Endodermal cell (in vitro differentiated cells): Measurements from ENCODE around the gene GPC6. TPM values are rescaled to one million over a fixed set of nuclear protein-coding genes. Genes with fewer than 3 reads are reported as not detected.

Source experiments
- DNase-seq: peaks from one replicate; pipeline ENCODE4 v3.0.0-alpha.2; 2017
- H3K27ac ChIP-seq: 2 replicates; pipeline ENCODE4 v1.5.1; 2013; ENCODE audit warnings: mild to moderate bottlenecking, low read depth, low read length, moderate library complexity
- H3K27me3 ChIP-seq: 2 replicates; pipeline ENCODE4 v1.6.1; 2013; ENCODE audit warnings: mild to moderate bottlenecking, low read length, moderate library complexity; ENCODE audit not compliant: insufficient read depth, control insufficient read depth, poor library complexity, severe bottlenecking
- H3K36me3 ChIP-seq: 2 replicates; pipeline ENCODE4 v1.7.0; 2013; ENCODE audit warnings: mild to moderate bottlenecking, low read length, moderate library complexity; ENCODE audit not compliant: control insufficient read depth, insufficient read depth
- H3K4me1 ChIP-seq: one replicate; pipeline ENCODE4 v1.7.0; 2013; ENCODE audit warnings: low read length; ENCODE audit not compliant: control insufficient read depth, insufficient read depth
- H3K4me3 ChIP-seq: 2 replicates; pipeline ENCODE4 v1.5.1; 2013; ENCODE audit warnings: mild to moderate bottlenecking, low read length, moderate library complexity
- H3K9ac ChIP-seq: 2 replicates; pipeline ENCODE4 v1.6.1; 2013; ENCODE audit warnings: mild to moderate bottlenecking, low read length, moderate library complexity; ENCODE audit not compliant: poor library complexity, severe bottlenecking; ENCODE audit errors: extremely low read depth
- H3K9me3 ChIP-seq: 2 replicates; pipeline ENCODE4 v1.6.1; 2013; ENCODE audit warnings: mild to moderate bottlenecking, low read length, moderate library complexity; ENCODE audit not compliant: control insufficient read depth
- H3K27ac Mint-ChIP-seq: 2 replicates; pipeline ENCODE4 v1.8.0; 2020; ENCODE audit warnings: mixed read lengths
- H3K27me3 Mint-ChIP-seq: 2 replicates; pipeline ENCODE4 v1.8.0; 2021; ENCODE audit warnings: mild to moderate bottlenecking, mixed read lengths; ENCODE audit not compliant: insufficient read depth
- H3K36me3 Mint-ChIP-seq: 2 replicates; pipeline ENCODE4 v1.8.0; 2020; ENCODE audit warnings: low read depth, mixed read lengths
- H3K4me1 Mint-ChIP-seq: 2 replicates; pipeline ENCODE4 v1.8.0; 2020; ENCODE audit warnings: mixed read lengths
- H3K4me3 Mint-ChIP-seq: 2 replicates; pipeline ENCODE4 v1.8.0; 2020; ENCODE audit warnings: mild to moderate bottlenecking, moderate library complexity, mixed read lengths
- H3K9me3 Mint-ChIP-seq: 2 replicates; pipeline ENCODE4 v1.8.0; 2020; ENCODE audit warnings: mild to moderate bottlenecking, mixed read lengths
- WGBS, 2 experiments: methylation state at CpG; one replicate each; pipeline versions ENCODE4 v1.1.5 to v1.1.7; 2013; ENCODE audit warnings: missing lambda C conversion rate in 2 of 2, mixed read lengths in 1 of 2; ENCODE audit not compliant: insufficient coverage in 1 of 2, insufficient read length in 1 of 2; 5-methylcytosine and 5-hydroxymethylcytosine counted together
- long read RNA-seq, 4 experiments: library from polyadenylated mRNA in 2 of 4; library from RNA in 1 of 4; library from capped mRNA in 1 of 4; stranded (forward) in 3 of 4; unstranded in 1 of 4; transcript quantifications; one replicate each; pipeline ENCODE4 v2.0.0, GENCODE V29; 2020 to 2021; ENCODE audit warnings: inconsistent platforms in 1 of 4
- polyA plus RNA-seq, 2 experiments: library from polyadenylated mRNA; stranded (reverse); fragments of 50-300 nt; gene quantifications; one replicate each; pipeline ENCODE4 v1.2.3, GENCODE V29; 2013
- total RNA-seq, 2 donors: library from RNA; stranded (reverse); fragmentation: NEBNext Ultra II Directional in 1 of 2; extraction: Animal tissue kit (Norgen Biotek cat#: 25700) in 1 of 2; gene quantifications; 2 replicates in 1 of 2; 3 replicates in 1 of 2; pipeline ENCODE4 v1.2.1, GENCODE V29; 2021
- TF ChIP-seq, protein P1 (sequence below): fragments of 200-600 bp; sonication (generic); conservative IDR thresholded peaks from 2 replicates; pipeline ENCODE4 v1.5.0; 2021; ENCODE audit warnings: antibody characterized with exemption, mild to moderate bottlenecking

The GPC6 gene
- total RNA-seq: 10 to 100 TPM; 69.6 to 80.4 TPM
- polyA plus RNA-seq (2013, experiment 1 of 2): 33.2 TPM
- 36.2 TPM for polyA plus RNA-seq (2013, experiment 2 of 2)
- long read RNA-seq, experiment 1, partial matches to known transcripts: 1 of 21 reads
- long read RNA-seq, experiment 1, other reads (novel, unspliced or antisense): 19 of 21 reads
- long read RNA-seq, experiment 2, transcript GPC6-202 (5 exons, 792 nt): major isoform, 7 of 116 reads
- long read RNA-seq, experiment 2, partial matches to known transcripts: 38 of 116 reads
- long read RNA-seq, experiment 2, other reads (novel, unspliced or antisense): 71 of 116 reads
- long read RNA-seq, experiment 3, partial matches to known transcripts: 4 of 29 reads
- long read RNA-seq, experiment 3, other reads (novel, unspliced or antisense): 24 of 29 reads
- long read RNA-seq, experiment 4, partial matches to known transcripts: 0 of 7 reads
- long read RNA-seq, experiment 4, other reads (novel, unspliced or antisense): 7 of 7 reads

DNA sequence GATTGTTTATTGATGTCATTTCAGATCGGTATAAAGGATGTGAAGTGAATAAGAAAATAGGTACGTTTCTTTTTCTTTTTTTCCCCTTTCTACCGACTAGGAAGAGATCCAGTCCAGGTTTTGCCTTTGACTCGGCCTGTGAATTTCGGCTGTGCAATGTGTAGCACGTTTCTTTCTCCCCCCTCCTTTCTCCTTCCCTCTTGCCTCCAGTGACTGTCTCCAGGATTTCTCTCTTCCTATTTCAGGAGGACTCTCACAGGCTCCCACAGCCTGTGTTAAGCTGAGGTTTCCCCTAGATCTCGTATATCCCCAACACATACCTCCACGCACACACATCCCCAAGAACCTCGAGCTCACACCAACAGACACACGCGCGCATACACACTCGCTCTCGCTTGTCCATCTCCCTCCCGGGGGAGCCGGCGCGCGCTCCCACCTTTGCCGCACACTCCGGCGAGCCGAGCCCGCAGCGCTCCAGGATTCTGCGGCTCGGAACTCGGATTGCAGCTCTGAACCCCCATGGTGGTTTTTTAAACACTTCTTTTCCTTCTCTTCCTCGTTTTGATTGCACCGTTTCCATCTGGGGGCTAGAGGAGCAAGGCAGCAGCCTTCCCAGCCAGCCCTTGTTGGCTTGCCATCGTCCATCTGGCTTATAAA, at the start of gene GPC6:
GPC6 (plus strand) TSS at position 185 of the 657 bp plus-strand sequence.
- no peaks in the 10 kb centered on the region for H3K27me3 Mint-ChIP-seq
- no peaks in the 10 kb centered on the region for H3K27me3 ChIP-seq
- H3K4me1 ChIP-seq: peaks cover 15% of the 10 kb centered on the region
- TF ChIP-seq, protein P1, sequence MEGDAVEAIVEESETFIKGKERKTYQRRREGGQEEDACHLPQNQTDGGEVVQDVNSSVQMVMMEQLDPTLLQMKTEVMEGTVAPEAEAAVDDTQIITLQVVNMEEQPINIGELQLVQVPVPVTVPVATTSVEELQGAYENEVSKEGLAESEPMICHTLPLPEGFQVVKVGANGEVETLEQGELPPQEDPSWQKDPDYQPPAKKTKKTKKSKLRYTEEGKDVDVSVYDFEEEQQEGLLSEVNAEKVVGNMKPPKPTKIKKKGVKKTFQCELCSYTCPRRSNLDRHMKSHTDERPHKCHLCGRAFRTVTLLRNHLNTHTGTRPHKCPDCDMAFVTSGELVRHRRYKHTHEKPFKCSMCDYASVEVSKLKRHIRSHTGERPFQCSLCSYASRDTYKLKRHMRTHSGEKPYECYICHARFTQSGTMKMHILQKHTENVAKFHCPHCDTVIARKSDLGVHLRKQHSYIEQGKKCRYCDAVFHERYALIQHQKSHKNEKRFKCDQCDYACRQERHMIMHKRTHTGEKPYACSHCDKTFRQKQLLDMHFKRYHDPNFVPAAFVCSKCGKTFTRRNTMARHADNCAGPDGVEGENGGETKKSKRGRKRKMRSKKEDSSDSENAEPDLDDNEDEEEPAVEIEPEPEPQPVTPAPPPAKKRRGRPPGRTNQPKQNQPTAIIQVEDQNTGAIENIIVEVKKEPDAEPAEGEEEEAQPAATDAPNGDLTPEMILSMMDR: no peak
- peak; percentile 80 for DNase-seq
- H3K36me3 ChIP-seq: peaks cover 27% of the 10 kb centered on the region
- peak within 1 kb of the TSS; percentile 17 for H3K27ac ChIP-seq
- H3K9ac ChIP-seq: peak within 1 kb of the TSS; percentile 95
- 0 to 1% methylated on average over 18 to 31 of the region's 31 CpGs for WGBS, 2 experiments
- no peaks in the 10 kb centered on the region for H3K9me3 ChIP-seq
- H3K4me3 ChIP-seq: peak within 1 kb of the TSS; percentile 99
- H3K4me1 Mint-ChIP-seq: peaks cover 50% of the 10 kb centered on the region
- H3K27ac Mint-ChIP-seq: peak within 1 kb of the TSS; percentile 99
- peaks cover 5% of the 10 kb centered on the region for H3K36me3 Mint-ChIP-seq
- peak within 1 kb of the TSS; percentile 97 for H3K4me3 Mint-ChIP-seq
- peaks cover 4% of the 10 kb centered on the region for H3K9me3 Mint-ChIP-seq

- Histone ChIP-seq H3K4me3 (no peak overlapping the region), H3K27ac (no peak overlapping the region), H3K36me3 (no peaks in the 10 kb centered on the region), H3K9ac (no peak overlapping the region), H3K27me3 (no peaks in the 10 kb centered on the region), H3K4me1 (peaks cover 3% of the 10 kb centered on the region), H3K9me3 (peaks cover 5% of the 10 kb centered on the region)
- H3K9me3 Mint-ChIP-seq: no peaks in the 10 kb centered on the region
- no peak for DNase-seq
- TF ChIP-seq, protein P1: no peak
- WGBS, 2 experiments: 43 to 50% methylated on average over 2 of the region's 2 CpGs
- H3K4me1 Mint-ChIP-seq: peaks cover 10% of the 10 kb centered on the region
- H3K36me3 Mint-ChIP-seq: no peaks in the 10 kb centered on the region
- no peak overlapping the region for H3K4me3 Mint-ChIP-seq
- no peak overlapping the region for H3K27ac Mint-ChIP-seq
- no peaks in the 10 kb centered on the region for H3K27me3 Mint-ChIP-seq
Measured at GRCh38 chr13:93180356-93180969, 46.1 kb upstream of the GPC6 start.

- Histone ChIP-seq H3K9ac (no peak overlapping the region), H3K4me1 (peaks cover 3% of the 10 kb centered on the region), H3K36me3 (no peaks in the 10 kb centered on the region), H3K27me3 (no peaks in the 10 kb centered on the region), H3K4me3 (no peak overlapping the region), H3K27ac (no peak overlapping the region), H3K9me3 (peaks cover 11% of the 10 kb centered on the region)
- H3K4me3 Mint-ChIP-seq: no peak overlapping the region
- DNase-seq: no peak
- H3K9me3 Mint-ChIP-seq: no peaks in the 10 kb centered on the region
- H3K27me3 Mint-ChIP-seq: peaks cover 1% of the 10 kb centered on the region
- H3K27ac Mint-ChIP-seq: no peak overlapping the region
- H3K36me3 Mint-ChIP-seq: no peaks in the 10 kb centered on the region
- TF ChIP-seq, protein P1: no peak
- 73 to 95% methylated on average over 2 to 3 of the region's 3 CpGs for WGBS, 2 experiments
- peaks cover 10% of the 10 kb centered on the region for H3K4me1 Mint-ChIP-seq
Measured at GRCh38 chr13:93182406-93182805, 44.2 kb upstream of the GPC6 start.
